ACC112 (cell line): ENCODE measurements around the gene PNMA6A.
"Not testable (repeated sequence)": the region's sequence is repeated elsewhere in the genome, so short reads cannot be mapped to it uniquely, and the experiment has no call there.

Experiments used
- H2AFZ ChIP-seq: fragments of 200-600 bp; sonication (generic); one replicate; pipeline ENCODE4 v1.6.0; 2017; ENCODE audit warnings: antibody characterized with exemption, low read length; ENCODE audit not compliant: unreplicated experiment
- H3K27ac ChIP-seq: fragments of 200-600 bp; sonication (generic); 2 replicates; pipeline ENCODE4 v1.5.1; 2014; ENCODE audit warnings: low read depth, mild to moderate bottlenecking, antibody characterized with exemption, low read length, moderate library complexity
- H3K27me3 ChIP-seq: fragments of 200-600 bp; sonication (generic); 2 replicates; pipeline ENCODE4 v1.6.1; 2014; ENCODE audit warnings: mild to moderate bottlenecking, antibody characterized with exemption, low read length, moderate library complexity, mixed read lengths; ENCODE audit not compliant: insufficient read depth
- H3K36me3 ChIP-seq: fragments of 200-600 bp; sonication (generic); 2 replicates; pipeline ENCODE4 v1.6.1; 2016; ENCODE audit warnings: mild to moderate bottlenecking, antibody characterized with exemption, low read length, moderate library complexity, mixed read lengths; ENCODE audit not compliant: insufficient read depth
- H3K4me1 ChIP-seq: fragments of 200-600 bp; sonication (generic); one replicate; pipeline ENCODE4 v1.6.1; 2016; ENCODE audit warnings: low read length, mixed read lengths; ENCODE audit not compliant: insufficient read depth, unreplicated experiment, control insufficient read depth
- H3K4me3 ChIP-seq: fragments of 200-600 bp; sonication (generic); 2 replicates; pipeline ENCODE4 v1.5.1; 2014; ENCODE audit warnings: mild to moderate bottlenecking, low read depth, low read length
- H3K79me2 ChIP-seq: fragments of 200-600 bp; sonication (generic); one replicate; pipeline ENCODE4 v1.6.0; 2016; ENCODE audit warnings: low read length; ENCODE audit not compliant: control insufficient read depth, unreplicated experiment, insufficient read depth

The PNMA6A gene

GRCh38 chrX:153057281-153057680 lies 15.0 kb upstream of the PNMA6A start:
- H3K4me1 ChIP-seq = peaks cover 11% of the 10 kb centered on the region
- no peak overlapping the region for H2AFZ ChIP-seq

GRCh38 chrX:153059191-153060094 lies 12.8 kb upstream of the PNMA6A start:
- Histone ChIP-seq H3K79me2 (no peaks in the 10 kb centered on the region), H3K27me3 (peaks cover 21% of the 10 kb centered on the region; the same call in 1 of the 2 replicates), H2AFZ (no peak overlapping the region), H3K36me3 (no peaks in the 10 kb centered on the region), H3K27ac (no peak overlapping the region), H3K4me3 (no peak overlapping the region), H3K4me1 (peaks cover 15% of the 10 kb centered on the region)

More at GRCh38 chrX:153057281-153057680, 15.0 kb upstream of the PNMA6A start:
- Histone ChIP-seq H3K27ac (no peak overlapping the region), H3K4me3 (no peak overlapping the region), H3K27me3 (peaks cover 29% of the 10 kb centered on the region; the same call in 1 of the 2 replicates), H3K79me2 (no peaks in the 10 kb centered on the region), H3K36me3 (no peaks in the 10 kb centered on the region)

GRCh38 chrX:153060095-153060445 lies 12.2 kb upstream of the PNMA6A start:
- Histone ChIP-seq H3K27ac (no peak overlapping the region), H2AFZ (no peak overlapping the region), H3K27me3 (peaks cover 19% of the 10 kb centered on the region; the same call in 1 of the 2 replicates), H3K36me3 (no peaks in the 10 kb centered on the region), H3K4me3 (no peak overlapping the region), H3K4me1 (peaks cover 15% of the 10 kb centered on the region), H3K79me2 (no peaks in the 10 kb centered on the region)

DNA sequence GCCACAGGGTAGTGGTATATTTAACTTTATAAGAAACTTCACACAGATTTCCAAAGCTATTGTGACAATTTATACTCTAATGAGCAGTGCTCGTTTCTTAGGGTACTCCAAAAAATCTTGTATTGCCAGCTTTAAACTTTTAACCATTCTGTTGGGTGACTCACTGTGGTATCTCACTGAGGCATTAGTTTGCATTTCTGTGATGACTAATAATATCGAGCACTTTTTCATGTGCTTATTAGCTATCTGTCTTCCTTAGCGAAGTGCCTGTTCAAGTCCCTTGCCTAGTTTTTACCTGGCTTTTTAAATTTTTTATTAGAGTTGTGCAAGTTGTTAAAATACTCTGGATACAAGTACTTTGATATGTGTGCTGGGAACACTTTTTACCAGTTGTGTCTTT lies 10.5 kb upstream of the PNMA6A start:
- no peaks in the 10 kb centered on the region for H3K36me3 ChIP-seq
- H3K79me2 ChIP-seq = no peaks in the 10 kb centered on the region

DNA sequence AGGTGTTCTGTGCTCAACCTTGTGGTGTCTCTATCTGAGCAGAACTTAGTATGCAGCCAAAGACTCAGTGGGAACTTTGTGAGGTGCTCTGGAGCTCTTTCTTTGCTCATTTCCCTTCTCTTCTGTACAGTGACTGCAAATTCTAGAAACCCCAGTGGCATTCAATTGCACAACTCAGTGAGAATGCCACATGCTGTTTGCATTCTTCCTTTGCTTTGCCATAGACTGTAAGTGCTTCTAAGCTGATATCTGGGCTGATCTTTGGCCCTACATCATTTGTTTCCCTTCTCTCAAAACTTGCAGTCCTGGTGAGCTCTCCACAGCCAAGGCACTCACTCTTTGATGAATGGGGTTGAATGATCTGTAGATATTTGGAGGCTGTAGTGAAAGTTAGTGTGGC lies 8.9 kb upstream of the PNMA6A start:
- Histone ChIP-seq H3K27me3 (no peaks in the 10 kb centered on the region), H3K27ac (no peak overlapping the region), H3K79me2 (no peaks in the 10 kb centered on the region), H3K4me1 (peaks cover 15% of the 10 kb centered on the region), H3K4me3 (no peak overlapping the region), H3K36me3 (no peaks in the 10 kb centered on the region), H2AFZ (no peak overlapping the region)

More for the DNA sequence above, 10.5 kb upstream of the PNMA6A start:
- H3K27me3 ChIP-seq = peaks cover 11% of the 10 kb centered on the region; the same call in 1 of the 2 replicates
- H2AFZ ChIP-seq = no peak overlapping the region
- H3K27ac ChIP-seq = peak overlapping the region; percentile 66
- no peak overlapping the region; the same call in 1 of the 2 replicates for H3K4me3 ChIP-seq
- H3K4me1 ChIP-seq = peaks cover 15% of the 10 kb centered on the region

GRCh38 chrX:153064061-153064460 lies 8.2 kb upstream of the PNMA6A start:
- Histone ChIP-seq H3K4me1 (peaks cover 15% of the 10 kb centered on the region), H3K27ac (no peak overlapping the region), H3K79me2 (no peaks in the 10 kb centered on the region), H2AFZ (no peak overlapping the region), H3K27me3 (no peaks in the 10 kb centered on the region), H3K4me3 (no peak overlapping the region), H3K36me3 (no peaks in the 10 kb centered on the region)

- H3K27me3 ChIP-seq = no peaks in the 10 kb centered on the region
- no peaks in the 10 kb centered on the region for H3K79me2 ChIP-seq
- H3K4me1 ChIP-seq = peaks cover 15% of the 10 kb centered on the region
- no peak overlapping the region for H3K4me3 ChIP-seq
- no peak overlapping the region for H3K27ac ChIP-seq
- H2AFZ ChIP-seq = no peak overlapping the region
- no peaks in the 10 kb centered on the region for H3K36me3 ChIP-seq
These were observed 6.9 kb upstream of the PNMA6A start for GRCh38 chrX:153065389-153065788.

GRCh38 chrX:153066402-153066801 lies 5.9 kb upstream of the PNMA6A start:
- not testable (repeated sequence) for H2AFZ ChIP-seq, H3K79me2 ChIP-seq, H3K36me3 ChIP-seq

GRCh38 chrX:153073331-153073730 lies 1.1 kb downstream of the PNMA6A start:
- H3K4me3 ChIP-seq, H3K79me2 ChIP-seq, H3K4me1 ChIP-seq, H3K27me3 ChIP-seq, H3K27ac ChIP-seq, H2AFZ ChIP-seq, H3K36me3 ChIP-seq: not testable (repeated sequence)

More at GRCh38 chrX:153066402-153066801, 5.9 kb upstream of the PNMA6A start:
- H3K27ac ChIP-seq, H3K4me3 ChIP-seq, H3K27me3 ChIP-seq: not testable (repeated sequence)
- peaks cover 11% of the 10 kb centered on the region for H3K4me1 ChIP-seq

DNA sequence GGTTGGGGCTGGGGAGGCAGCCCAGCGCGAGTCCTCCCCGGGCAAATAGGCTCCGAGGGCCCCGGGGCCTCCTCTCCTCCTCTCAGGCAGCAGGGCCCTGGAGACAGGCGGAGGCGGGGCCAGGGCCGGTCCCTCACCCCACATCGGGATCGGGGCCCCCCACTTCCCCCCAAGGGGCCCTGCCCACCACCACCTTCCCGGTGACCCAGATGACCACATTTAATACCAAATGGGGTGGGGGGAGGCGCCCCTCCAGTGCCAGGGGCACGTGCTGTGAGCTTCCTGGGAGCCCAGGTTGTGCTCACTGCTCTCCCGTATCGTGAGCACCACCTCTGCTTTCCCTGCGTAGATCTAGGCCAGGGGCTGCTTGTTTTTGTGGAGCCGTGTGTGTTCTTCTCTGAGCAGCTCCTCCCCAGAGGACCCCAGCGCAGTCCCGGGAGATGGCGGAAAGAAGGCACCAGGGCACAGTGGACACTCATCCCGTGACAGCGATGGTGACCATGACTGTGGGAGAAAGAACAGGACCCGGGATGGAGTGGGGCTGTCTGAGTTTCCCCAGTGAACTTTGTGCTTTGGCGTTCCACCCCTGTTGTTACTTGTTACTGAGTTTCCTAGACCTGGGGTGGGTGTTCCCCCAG lies 2.1 kb downstream of the PNMA6A start:
- H2AFZ ChIP-seq = no peak overlapping the region

GRCh38 chrX:153074935-153075334 lies 2.7 kb downstream of the PNMA6A start:
- H3K4me3 ChIP-seq = no peak overlapping the region
- H3K79me2 ChIP-seq = no peaks in the 10 kb centered on the region
- H3K27me3 ChIP-seq = no peaks in the 10 kb centered on the region
- no peak overlapping the region for H2AFZ ChIP-seq
- no peaks in the 10 kb centered on the region for H3K4me1 ChIP-seq
- no peaks in the 10 kb centered on the region for H3K36me3 ChIP-seq
- H3K27ac ChIP-seq = no peak overlapping the region

More for the DNA sequence above, 2.1 kb downstream of the PNMA6A start:
- Histone ChIP-seq H3K36me3 (no peaks in the 10 kb centered on the region), H3K4me1 (no peaks in the 10 kb centered on the region), H3K4me3 (no peak overlapping the region), H3K27ac (no peak overlapping the region), H3K27me3 (no peaks in the 10 kb centered on the region), H3K79me2 (no peaks in the 10 kb centered on the region)
